ENCODE data around the gene POLR2E. TPM values are rescaled to one million over a fixed set of nuclear protein-coding genes. Genes with fewer than 3 reads are reported as not detected.
A peak's percentile ranks its signal among the peaks of the same experiment; 100 is the strongest.
"Not testable (repeated sequence)": the region's sequence is repeated elsewhere in the genome, so short reads cannot be mapped to it uniquely, and the experiment has no call there.

The POLR2E gene
- 209 TPM for polyA plus RNA-seq (2013, experiment 1 of 2; ENCODE audit: insufficient read length)
- polyA plus RNA-seq (2013, experiment 2 of 2; ENCODE audit: insufficient read length) = 173 TPM

GRCh38 chr19:1094978-1095701 is at the start of gene POLR2E:
Gene POLR2E (minus strand): TSS chr19:1095375. CDS start chr19:1095315, 60 bp downstream.
- peak; percentile 99 for DNase-seq

- no peak for DNase-seq
Measured at GRCh38 chr19:1144741-1145140, 49.6 kb upstream of the POLR2E start.

GRCh38 chr19:1143828-1144399 is 48.7 kb upstream of the POLR2E start:
- DNase-seq = no peak

GRCh38 chr19:1141944-1142343 is 46.8 kb upstream of the POLR2E start:
- DNase-seq = no peak

GRCh38 chr19:1140272-1141027 is 45.3 kb upstream of the POLR2E start:
- no peak for DNase-seq

GRCh38 chr19:1139126-1139525 is 44.0 kb upstream of the POLR2E start:
- no peak for DNase-seq

- no peak for DNase-seq
Measured at GRCh38 chr19:1138121-1138520, 42.9 kb upstream of the POLR2E start.

GRCh38 chr19:1136621-1137317 is 41.6 kb upstream of the POLR2E start:
- no peak for DNase-seq

GRCh38 chr19:1136201-1136600 is 41.0 kb upstream of the POLR2E start:
- no peak for DNase-seq

GRCh38 chr19:1135454-1135853 is 40.3 kb upstream of the POLR2E start:
- DNase-seq = no peak

- no peak for DNase-seq
Measured at GRCh38 chr19:1134431-1134830, 39.3 kb upstream of the POLR2E start.

- no peak for DNase-seq
Measured at GRCh38 chr19:1133471-1133929, 38.3 kb upstream of the POLR2E start.

- DNase-seq = no peak
Measured at GRCh38 chr19:1132552-1133383, 37.6 kb upstream of the POLR2E start.

- peak; percentile 83 for DNase-seq
Measured at GRCh38 chr19:1131718-1132551, 36.8 kb upstream of the POLR2E start.

GRCh38 chr19:1130771-1131717 is 35.9 kb upstream of the POLR2E start:
- no peak for DNase-seq

- DNase-seq = no peak
Measured at GRCh38 chr19:1129535-1129934, 34.4 kb upstream of the POLR2E start.

GRCh38 chr19:1129084-1129483 is 33.9 kb upstream of the POLR2E start:
- DNase-seq = not testable (repeated sequence)

- no peak for DNase-seq
Measured at GRCh38 chr19:1128106-1128505, 32.9 kb upstream of the POLR2E start.

GRCh38 chr19:1126984-1127760 is 32.0 kb upstream of the POLR2E start:
- DNase-seq = no peak
